Measurements from ENCODE around the gene ABO. TPM values are rescaled to one million over a fixed set of nuclear protein-coding genes. Genes with fewer than 3 reads are reported as not detected.

Gene ABO
- total RNA-seq, 1 experiment from 2014 or later: 0.15 TPM

- TF ChIP-seq TEAD4 (CRISPR knock-in tag; IDR thresholded peaks at IDR 0.05) (no peak), ERG (CRISPR knock-in tag; IDR thresholded peaks at IDR 0.05) (no peak), FOXJ3 (CRISPR knock-in tag; IDR thresholded peaks at IDR 0.05; ENCODE audit: borderline replicate concordance) (no peak), AR (CRISPR knock-in tag; IDR thresholded peaks at IDR 0.05) (no peak), ZBTB21 (CRISPR knock-in tag; IDR thresholded peaks at IDR 0.05; ENCODE audit: borderline replicate concordance) (no peak), ZMAT4 (CRISPR knock-in tag; IDR thresholded peaks at IDR 0.05) (no peak), PRDM15 (CRISPR knock-in tag; IDR thresholded peaks at IDR 0.05) (no peak), KAT7 (CRISPR knock-in tag; IDR thresholded peaks at IDR 0.05; ENCODE audit: borderline replicate concordance) (no peak), ZSCAN18 (CRISPR knock-in tag; IDR thresholded peaks at IDR 0.05) (no peak)
- H3K4me3 Mint-ChIP-seq: no peak overlapping the region
- ATAC-seq (no peak), DNase-seq (ENCODE audit: low spot score) (no peak)
- H3K27ac Mint-ChIP-seq: no peak overlapping the region
- H3K36me3 Mint-ChIP-seq: peaks cover 3% of the 10 kb centered on the region
- peaks cover 65% of the 10 kb centered on the region for H3K27me3 Mint-ChIP-seq (ENCODE audit: low read depth)
- ChIA-PET POLR2A (no interaction called here), CTCF (interaction anchor here (3.9 kb wide), 1 partner anchor 91 kb away, joined by 50 read pairs; no protein-coding TSS in a partner anchor)
- H3K9me3 Mint-ChIP-seq: peaks cover 27% of the 10 kb centered on the region
- no peaks in the 10 kb centered on the region for H3K4me1 Mint-ChIP-seq
These were observed 3.4 kb upstream of the ABO start for GRCh38 chr9:133278161-133279114.

- Mint-ChIP-seq H3K9me3 (peaks cover 27% of the 10 kb centered on the region), H3K27ac (no peak overlapping the region), H3K36me3 (peaks cover 3% of the 10 kb centered on the region), H3K4me1 (no peaks in the 10 kb centered on the region), H3K4me3 (no peak overlapping the region), H3K27me3 (ENCODE audit: low read depth) (peaks cover 75% of the 10 kb centered on the region)
- CTCF ChIA-PET: interaction anchor here (2.3 to 3.9 kb wide), 2 partner anchors 39 to 90 kb away, joined by 18 to 50 read pairs; no protein-coding TSS in a partner anchor
- POLR2A ChIA-PET: no interaction called here
- DNase-seq (ENCODE audit: low spot score): no peak
- ATAC-seq: no peak
- TF ChIP-seq ZNF416 (CRISPR knock-in tag; IDR thresholded peaks at IDR 0.05) (no peak), E2F5 (CRISPR knock-in tag; IDR thresholded peaks at IDR 0.05) (no peak), ZNF423 (CRISPR knock-in tag; IDR thresholded peaks at IDR 0.05) (no peak), FOXK1 (CRISPR knock-in tag; IDR thresholded peaks at IDR 0.05) (no peak), ZNF263 (CRISPR knock-in tag; IDR thresholded peaks at IDR 0.05; ENCODE audit: low read depth) (no peak), IRF1 (CRISPR knock-in tag; IDR thresholded peaks at IDR 0.05) (no peak), JUN (CRISPR knock-in tag; IDR thresholded peaks at IDR 0.05) (no peak), NFE2L1 (CRISPR knock-in tag; IDR thresholded peaks at IDR 0.05) (no peak), IRF2 (CRISPR knock-in tag; IDR thresholded peaks at IDR 0.05; ENCODE audit: borderline replicate concordance, low read depth) (no peak), SOX15 (CRISPR knock-in tag; IDR thresholded peaks at IDR 0.05) (no peak), ZNF138 (CRISPR knock-in tag; conservative IDR thresholded peaks at IDR 0.05) (no peak), USF1 (CRISPR knock-in tag; IDR thresholded peaks at IDR 0.05) (no peak), SMAD4 (CRISPR knock-in tag; IDR thresholded peaks at IDR 0.05) (no peak), JAZF1 (CRISPR knock-in tag; IDR thresholded peaks at IDR 0.05) (no peak), KAT7 (CRISPR knock-in tag; IDR thresholded peaks at IDR 0.05; ENCODE audit: borderline replicate concordance) (no peak)
These were observed 2.5 kb upstream of the ABO start for GRCh38 chr9:133277467-133277866.

Data from WTC11 (cell line).